Fibroblast of skin of abdomen (primary cell): ENCODE measurements around the gene METTL6. TPM values are rescaled to one million over a fixed set of nuclear protein-coding genes. Genes with fewer than 3 reads are reported as not detected.
A peak's percentile ranks its signal among the peaks of the same experiment; 100 is the strongest.
"Not testable (repeated sequence)": the region's sequence is repeated elsewhere in the genome, so short reads cannot be mapped to it uniquely, and the experiment has no call there.

Source experiments
- DNase-seq: peaks from one replicate; pipeline ENCODE4 v3.0.0-alpha.2; 2013
- polyA plus RNA-seq, 2 experiments: library from polyadenylated mRNA; unstranded; fragments of 120-200 nt; gene quantifications; one replicate each; pipeline ENCODE4 v1.2.1, GENCODE V29; 2013; ENCODE audit not compliant: insufficient read length in 2 of 2

METTL6 gene
- polyA plus RNA-seq (2013, experiment 1 of 2; ENCODE audit: insufficient read length): 20.3 TPM
- 22.1 TPM for polyA plus RNA-seq (2013, experiment 2 of 2; ENCODE audit: insufficient read length)

GRCh38 chr3:15427182-15427880, at the start of gene METTL6, which contains the start of gene EAF1:
TSS of gene METTL6 (minus strand) at chr3:15427544. CDS start at chr3:15426511, 1,033 bp downstream.
TSS of gene EAF1 (plus strand) at chr3:15427598. CDS start at chr3:15427780, 182 bp downstream.
- DNase-seq: peak; percentile 78

GRCh38 chr3:15476378-15476777, 49.0 kb upstream of the METTL6 start:
- DNase-seq: peak; percentile 8

- DNase-seq: no peak
These were observed 47.8 kb upstream of the METTL6 start for GRCh38 chr3:15475161-15475560.

GRCh38 chr3:15471861-15472260, 44.5 kb upstream of the METTL6 start:
- no peak for DNase-seq

- DNase-seq: no peak
These were observed 43.5 kb upstream of the METTL6 start for GRCh38 chr3:15470849-15471248.

- no peak for DNase-seq
These were observed 42.9 kb upstream of the METTL6 start for GRCh38 chr3:15470261-15470660.

- no peak for DNase-seq
These were observed 40.2 kb upstream of the METTL6 start for GRCh38 chr3:15467227-15468181.

- no peak for DNase-seq
These were observed 38.7 kb upstream of the METTL6 start for GRCh38 chr3:15465876-15466585.

- DNase-seq: no peak
These were observed 35.1 kb upstream of the METTL6 start for GRCh38 chr3:15462451-15462850.

GRCh38 chr3:15460891-15461531, 33.7 kb upstream of the METTL6 start:
- no peak for DNase-seq

- no peak for DNase-seq
These were observed 31.0 kb upstream of the METTL6 start for GRCh38 chr3:15458212-15458780.

- not testable (repeated sequence) for DNase-seq
These were observed 29.6 kb upstream of the METTL6 start for GRCh38 chr3:15456915-15457314.

- DNase-seq: no peak
These were observed 29.0 kb upstream of the METTL6 start for GRCh38 chr3:15456321-15456720.

GRCh38 chr3:15455756-15456155, 28.4 kb upstream of the METTL6 start:
- DNase-seq: no peak

- DNase-seq: no peak
These were observed 27.6 kb upstream of the METTL6 start for GRCh38 chr3:15454965-15455364.

- no peak for DNase-seq
These were observed 26.8 kb upstream of the METTL6 start for GRCh38 chr3:15453991-15454625.

GRCh38 chr3:15453501-15453900, 26.2 kb upstream of the METTL6 start:
- no peak for DNase-seq

- DNase-seq: no peak
These were observed 25.6 kb upstream of the METTL6 start for GRCh38 chr3:15452961-15453360.

- DNase-seq: no peak
These were observed 24.8 kb upstream of the METTL6 start for GRCh38 chr3:15452156-15452555.

- DNase-seq: no peak
These were observed 24.1 kb upstream of the METTL6 start for GRCh38 chr3:15451216-15452113.
